ENCODE results near the gene SNRPD3.
"Not testable (repeated sequence)": the region's sequence is repeated elsewhere in the genome, so short reads cannot be mapped to it uniquely, and the experiment has no call there.

The SNRPD3 gene

GRCh38 chr22:24594569-24595120 is 38.8 kb downstream of the SNRPD3 start:
- H3K27me3 ChIP-seq (replicated peaks): no peaks in the 10 kb centered on the region
- H3K36me3 ChIP-seq (replicated peaks): no peaks in the 10 kb centered on the region
- TF ChIP-seq CTCF (IDR thresholded peaks at IDR 0.05; ENCODE audit: low read depth, low read length, missing control alignments): no peak
- in situ Hi-C loops (cut with HindIII; ENCODE audit: low pct_ligation_motif_present, low sequenced_read_pairs): no loop called here
- no peak for DNase-seq
- H3K27ac ChIP-seq: no peak overlapping the region
- H3K4me3 ChIP-seq (ENCODE audit: low read depth, low read length): no peak overlapping the region

- no peak for DNase-seq
- H3K27ac ChIP-seq: no peak overlapping the region
- no peaks in the 10 kb centered on the region for H3K27me3 ChIP-seq (replicated peaks)
- no peak overlapping the region for H3K4me3 ChIP-seq (ENCODE audit: low read depth, low read length)
- TF ChIP-seq CTCF (IDR thresholded peaks at IDR 0.05; ENCODE audit: low read depth, low read length, missing control alignments): no peak
- in situ Hi-C loops (cut with HindIII; ENCODE audit: low pct_ligation_motif_present, low sequenced_read_pairs): no loop called here
- no peaks in the 10 kb centered on the region for H3K36me3 ChIP-seq (replicated peaks)
Measured at GRCh38 chr22:24595228-24595627, 39.4 kb downstream of the SNRPD3 start.

DNA sequence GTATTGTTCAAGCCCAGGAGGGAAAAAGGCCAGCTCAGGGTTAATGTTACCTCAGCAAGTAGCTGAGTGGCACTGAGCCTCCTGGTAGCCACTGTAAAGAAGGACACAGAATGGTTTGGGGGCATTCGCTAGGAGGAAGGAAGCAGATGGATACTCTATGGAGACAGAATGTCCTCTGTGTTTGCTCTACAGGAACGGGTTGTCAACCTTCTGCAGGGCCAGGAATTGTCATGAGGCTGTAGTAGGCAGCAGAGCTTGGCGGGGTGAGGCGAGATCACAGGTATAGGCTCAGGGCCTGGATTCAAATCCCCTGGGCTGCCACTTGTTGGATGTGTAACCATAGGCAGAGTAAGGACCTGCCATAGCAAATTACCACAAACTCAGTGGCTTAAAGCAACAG is 40.1 kb downstream of the SNRPD3 start:
- Histone ChIP-seq H3K27ac (no peak overlapping the region), H3K27me3 (replicated peaks) (no peaks in the 10 kb centered on the region), H3K36me3 (replicated peaks) (no peaks in the 10 kb centered on the region), H3K4me3 (ENCODE audit: low read depth, low read length) (no peak overlapping the region)
- in situ Hi-C loops (cut with HindIII; ENCODE audit: low pct_ligation_motif_present, low sequenced_read_pairs): no loop called here
- no peak for TF ChIP-seq CTCF (IDR thresholded peaks at IDR 0.05; ENCODE audit: low read depth, low read length, missing control alignments)
- DNase-seq: no peak

DNA sequence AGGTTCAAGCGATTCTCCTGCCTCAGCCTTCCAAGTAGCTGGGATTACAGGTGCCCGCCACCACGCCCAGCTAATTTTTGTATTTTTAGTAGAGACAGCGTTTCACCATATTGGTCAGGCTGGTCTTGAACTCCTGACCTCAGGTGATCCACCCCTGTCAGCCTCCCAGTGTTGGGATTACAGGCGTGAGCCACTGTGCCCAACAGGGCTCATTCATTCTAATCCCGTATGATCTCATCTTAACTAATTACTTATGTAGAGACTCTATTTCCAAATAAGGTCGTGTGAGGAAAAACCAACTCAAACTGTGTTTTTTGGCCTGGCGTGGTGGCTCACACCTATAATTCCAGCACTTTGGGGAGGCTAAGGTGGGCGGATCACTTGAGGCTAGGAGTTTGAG is 41.3 kb downstream of the SNRPD3 start:
- in situ Hi-C loops (cut with HindIII; ENCODE audit: low pct_ligation_motif_present, low sequenced_read_pairs); H3K4me3 ChIP-seq (ENCODE audit: low read depth, low read length); H3K36me3 ChIP-seq (replicated peaks); H3K27me3 ChIP-seq (replicated peaks); DNase-seq; H3K27ac ChIP-seq: not testable (repeated sequence)

- in situ Hi-C loops (cut with HindIII; ENCODE audit: low pct_ligation_motif_present, low sequenced_read_pairs): no loop called here
- no peaks in the 10 kb centered on the region for H3K36me3 ChIP-seq (replicated peaks)
- H3K27ac ChIP-seq: no peak overlapping the region
- DNase-seq: no peak
- no peak overlapping the region for H3K4me3 ChIP-seq (ENCODE audit: low read depth, low read length)
- H3K27me3 ChIP-seq (replicated peaks): no peaks in the 10 kb centered on the region
- TF ChIP-seq CTCF (IDR thresholded peaks at IDR 0.05; ENCODE audit: low read depth, low read length, missing control alignments): no peak
Measured at GRCh38 chr22:24599514-24599913, 43.7 kb downstream of the SNRPD3 start.

DNA sequence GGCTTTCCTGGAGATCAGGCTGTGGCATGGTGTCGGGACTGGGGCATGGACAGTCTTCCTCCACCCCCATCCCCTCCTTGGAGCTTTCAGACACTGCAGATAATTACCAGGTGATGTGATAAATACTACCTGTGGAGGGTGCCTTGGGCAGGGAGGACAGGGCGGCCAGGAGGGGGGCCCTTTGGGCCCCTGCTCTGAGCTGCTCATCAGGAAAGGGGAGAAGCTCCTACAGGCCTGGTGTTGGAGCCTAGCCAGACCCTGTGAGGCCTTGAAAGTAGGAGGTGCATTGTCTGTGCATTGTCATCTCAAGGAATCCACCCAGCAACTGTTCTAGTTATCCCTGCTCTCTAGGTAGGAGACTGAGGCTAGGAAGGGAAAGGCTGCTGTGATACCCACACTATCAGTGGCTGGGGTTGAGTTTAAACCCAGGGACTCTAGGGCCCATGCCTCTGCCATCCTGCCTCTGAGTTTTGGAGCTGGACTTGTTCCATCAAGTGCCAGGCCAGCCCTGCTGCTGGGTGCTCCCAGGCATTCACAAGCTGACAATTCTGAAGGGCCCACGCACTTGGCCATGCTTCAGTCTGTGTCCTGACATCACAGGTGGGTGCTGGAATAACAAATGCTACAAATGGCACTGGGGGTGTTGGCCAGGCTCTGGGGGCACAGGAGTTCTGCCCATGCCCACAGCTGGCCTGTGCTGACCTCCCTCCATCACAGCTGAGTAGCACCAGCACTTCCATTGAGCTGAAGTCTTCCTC is 44.3 kb downstream of the SNRPD3 start:
- H3K4me3 ChIP-seq (ENCODE audit: low read depth, low read length); in situ Hi-C loops (cut with HindIII; ENCODE audit: low pct_ligation_motif_present, low sequenced_read_pairs); DNase-seq; H3K36me3 ChIP-seq (replicated peaks); H3K27me3 ChIP-seq (replicated peaks); H3K27ac ChIP-seq: not testable (repeated sequence)

Measured in brain microvascular endothelial cell (primary cell).